A673 (cell line): ENCODE data around the gene BACH1. TPM values are rescaled to one million over a fixed set of nuclear protein-coding genes. Genes with fewer than 3 reads are reported as not detected.

Experiments used
- BruUV-seq: library from RNA; stranded (reverse); fragments of 400-500 nt; replicated peaks from 2 replicates; lab custom pipeline; 2021; lab: Mats Ljungman, UMichigan
- CTCF ChIA-PET: fragments of 300-600 bp; sonication (Branson Sonifier 250); formaldehyde crosslinking; loops from one replicate; lab custom pipeline; 2022; ENCODE audit warnings: antibody characterized with exemption; lab: Charles Lee
- POLR2A ChIA-PET: fragments of 300-600 bp; sonication (Branson Sonifier 250); formaldehyde crosslinking; loops from one replicate; lab custom pipeline; 2022; ENCODE audit warnings: antibody characterized with exemption; ENCODE audit not compliant: low non-redundant PET; lab: Charles Lee
- DNase-seq: peaks from one replicate; pipeline ENCODE4 v3.0.0-alpha.2; 2015; ENCODE audit warnings: low spot score
- H3K27ac ChIP-seq: fragments of 200-600 bp; sonication (generic); 2 replicates; pipeline ENCODE4 v1.5.1; 2016; ENCODE audit warnings: mixed run types, low read depth, mild to moderate bottlenecking, mixed read lengths, antibody characterized with exemption, low read length; ENCODE audit not compliant: poor library complexity, severe bottlenecking
- H3K27me3 ChIP-seq: fragments of 200-600 bp; sonication (generic); replicated peaks from 2 replicates; pipeline ENCODE4 v1.6.1; 2017; ENCODE audit warnings: mixed run types, low read depth, mild to moderate bottlenecking, mixed read lengths, antibody characterized with exemption, low read length; ENCODE audit not compliant: insufficient read depth, poor library complexity
- H3K36me3 ChIP-seq: fragments of 200-600 bp; sonication (generic); 2 replicates; pipeline ENCODE4 v1.6.1; 2016; ENCODE audit warnings: mixed run types, mild to moderate bottlenecking, mixed read lengths, antibody characterized with exemption, low read length; ENCODE audit not compliant: insufficient read depth, poor library complexity, severe bottlenecking
- H3K4me1 ChIP-seq: fragments of 200-600 bp; sonication (generic); 2 replicates; pipeline ENCODE4 v1.6.1; 2017; ENCODE audit warnings: mixed run types, mild to moderate bottlenecking, mixed read lengths, antibody characterized with exemption, low read length; ENCODE audit not compliant: insufficient read depth, poor library complexity, severe bottlenecking
- H3K4me3 ChIP-seq: fragments of 200-600 bp; sonication (generic); 2 replicates; pipeline ENCODE4 v1.5.1; 2016; ENCODE audit warnings: low read depth, mixed run types, mild to moderate bottlenecking, mixed read lengths, low read length; ENCODE audit not compliant: poor library complexity, severe bottlenecking
- H3K9me3 ChIP-seq: fragments of 200-600 bp; sonication (generic); 2 replicates; pipeline ENCODE4 v1.6.1; 2016; ENCODE audit warnings: mixed run types, low read depth, mild to moderate bottlenecking, mixed read lengths, antibody characterized with exemption, low read length; ENCODE audit not compliant: poor library complexity, severe bottlenecking
- CTCF ChIP-seq: fragments of 300-800, 200-600 bp; sonication (generic); conservative IDR thresholded peaks from 2 replicates; pipeline ENCODE4 v1.5.1; 2017; ENCODE audit warnings: low read depth, mild to moderate bottlenecking, antibody characterized with exemption, low read length, moderate library complexity, mixed read lengths
- EZH2 ChIP-seq: fragments of 200-600 bp; sonication (generic); IDR thresholded peaks from 2 replicates; pipeline ENCODE4 v1.6.1; 2017; ENCODE audit warnings: borderline replicate concordance, low read depth, mild to moderate bottlenecking, mixed read lengths, antibody characterized with exemption, low read length; ENCODE audit not compliant: poor library complexity, severe bottlenecking
- intact Hi-C: fragments of 100-400 bp; cut with micrococcal nuclease; formaldehyde crosslinking; loops from one replicate; pipeline ENCODE4 v1.10.0; 2022; ENCODE audit not compliant: unreplicated experiment
- total RNA-seq: library from RNA; stranded (reverse); gene quantifications from 2 replicates; pipeline ENCODE4 v1.2.3, GENCODE V29; 2021

BACH1 gene
- total RNA-seq, 1 experiment from 2014 or later = 103 TPM

- TF ChIP-seq EZH2 = no peak
- no peak for TF ChIP-seq CTCF
- ChIA-PET POLR2A (no interaction called here), CTCF (interaction anchor here (1.1 kb wide), 1 partner anchor 18 kb away, joined by 4 read pairs; no protein-coding TSS in a partner anchor)
- no peak overlapping the region for H3K4me3 ChIP-seq
- no peaks in the 10 kb centered on the region for H3K36me3 ChIP-seq
- H3K27me3 ChIP-seq = no peaks in the 10 kb centered on the region
- H3K27ac ChIP-seq = no peak overlapping the region
- no peaks in the 10 kb centered on the region for H3K4me1 ChIP-seq
- intact Hi-C loops = no loop called here
- no peaks in the 10 kb centered on the region for H3K9me3 ChIP-seq
- DNase-seq = no peak
- BruUV-seq = no TSS peak
Measured at GRCh38 chr21:29365661-29366265, 67.0 kb downstream of the BACH1 start.

GRCh38 chr21:29366532-29366931 lies 67.8 kb downstream of the BACH1 start:
- ChIA-PET POLR2A (no interaction called here), CTCF (no interaction called here)
- no peak for TF ChIP-seq CTCF
- no peak for TF ChIP-seq EZH2
- Histone ChIP-seq H3K36me3 (no peaks in the 10 kb centered on the region), H3K4me1 (no peaks in the 10 kb centered on the region), H3K27me3 (no peaks in the 10 kb centered on the region), H3K9me3 (no peaks in the 10 kb centered on the region), H3K27ac (no peak overlapping the region), H3K4me3 (no peak overlapping the region)
- intact Hi-C loops = no loop called here
- DNase-seq = no peak
- no TSS peak for BruUV-seq

GRCh38 chr21:29367335-29367734 lies 68.6 kb downstream of the BACH1 start:
- Histone ChIP-seq H3K27ac (no peak overlapping the region), H3K4me3 (no peak overlapping the region), H3K4me1 (no peaks in the 10 kb centered on the region), H3K27me3 (no peaks in the 10 kb centered on the region), H3K36me3 (no peaks in the 10 kb centered on the region), H3K9me3 (no peaks in the 10 kb centered on the region)
- no peak for TF ChIP-seq EZH2
- no peak for TF ChIP-seq CTCF
- intact Hi-C loops = no loop called here
- no TSS peak for BruUV-seq
- no peak for DNase-seq
- ChIA-PET CTCF (no interaction called here), POLR2A (no interaction called here)
